ENCODE measurements around the gene SLC16A9.
"Not testable (repeated sequence)": the region's sequence is repeated elsewhere in the genome, so short reads cannot be mapped to it uniquely, and the experiment has no call there.

The SLC16A9 gene

GRCh38 chr10:59709395-59710125 lies at the start of gene SLC16A9:
TSS of gene SLC16A9 (minus strand) at chr10:59709850. CDS start at chr10:59684291, 25,559 bp downstream.
- DNase-seq (ENCODE audit: extremely low spot score, insufficient read length, low read depth) (peak; percentile 44), FAIRE-seq (no peak)

- no peak for FAIRE-seq
These were observed 48.3 kb upstream of the SLC16A9 start for GRCh38 chr10:59757966-59758365.

GRCh38 chr10:59754951-59755350 lies 45.3 kb upstream of the SLC16A9 start:
- FAIRE-seq (no peak), DNase-seq (ENCODE audit: extremely low spot score, insufficient read length, low read depth) (no peak)

More at GRCh38 chr10:59757966-59758365, 48.3 kb upstream of the SLC16A9 start:
- no peak for DNase-seq (ENCODE audit: extremely low spot score, insufficient read length, low read depth)

GRCh38 chr10:59753267-59753666 lies 43.6 kb upstream of the SLC16A9 start, which contains the start of gene MRLN:
TSS of gene MRLN (minus strand) at chr10:59753455.
- no peak for DNase-seq (ENCODE audit: extremely low spot score, insufficient read length, low read depth)

GRCh38 chr10:59752278-59752940 lies 42.8 kb upstream of the SLC16A9 start:
- no peak for FAIRE-seq

More at GRCh38 chr10:59753267-59753666, 43.6 kb upstream of the SLC16A9 start, which contains the start of gene MRLN:
- FAIRE-seq: no peak

GRCh38 chr10:59750155-59750945 lies 40.7 kb upstream of the SLC16A9 start:
- DNase-seq (ENCODE audit: extremely low spot score, insufficient read length, low read depth) (no peak), FAIRE-seq (no peak)

More at GRCh38 chr10:59752278-59752940, 42.8 kb upstream of the SLC16A9 start:
- no peak for DNase-seq (ENCODE audit: extremely low spot score, insufficient read length, low read depth)

- no peak for DNase-seq (ENCODE audit: extremely low spot score, insufficient read length, low read depth)
- FAIRE-seq: no peak
These were observed 39.2 kb upstream of the SLC16A9 start for GRCh38 chr10:59748834-59749233.

- DNase-seq (ENCODE audit: extremely low spot score, insufficient read length, low read depth) (no peak), FAIRE-seq (no peak)
These were observed 35.6 kb upstream of the SLC16A9 start for GRCh38 chr10:59745163-59745650.

- FAIRE-seq; DNase-seq (ENCODE audit: extremely low spot score, insufficient read length, low read depth): not testable (repeated sequence)
These were observed 35.1 kb upstream of the SLC16A9 start for GRCh38 chr10:59744762-59745161.

- not testable (repeated sequence) for FAIRE-seq; DNase-seq (ENCODE audit: extremely low spot score, insufficient read length, low read depth)
These were observed 34.5 kb upstream of the SLC16A9 start for GRCh38 chr10:59744156-59744555.

GRCh38 chr10:59741583-59741982 lies 31.9 kb upstream of the SLC16A9 start:
- no peak for FAIRE-seq
- DNase-seq (ENCODE audit: extremely low spot score, insufficient read length, low read depth): no peak

- DNase-seq (ENCODE audit: extremely low spot score, insufficient read length, low read depth) (no peak), FAIRE-seq (no peak)
These were observed 31.4 kb upstream of the SLC16A9 start for GRCh38 chr10:59741048-59741447.

GRCh38 chr10:59736749-59737148 lies 27.1 kb upstream of the SLC16A9 start:
- FAIRE-seq: no peak

GRCh38 chr10:59735296-59735695 lies 25.6 kb upstream of the SLC16A9 start:
- DNase-seq (ENCODE audit: extremely low spot score, insufficient read length, low read depth) (no peak), FAIRE-seq (no peak)

More at GRCh38 chr10:59736749-59737148, 27.1 kb upstream of the SLC16A9 start:
- DNase-seq (ENCODE audit: extremely low spot score, insufficient read length, low read depth): no peak

- FAIRE-seq (no peak), DNase-seq (ENCODE audit: extremely low spot score, insufficient read length, low read depth) (no peak)
These were observed 24.4 kb upstream of the SLC16A9 start for GRCh38 chr10:59734014-59734462.

- DNase-seq (ENCODE audit: extremely low spot score, insufficient read length, low read depth); FAIRE-seq: not testable (repeated sequence)
These were observed 23.8 kb upstream of the SLC16A9 start for GRCh38 chr10:59733321-59734013.

GRCh38 chr10:59732849-59733248 lies 23.2 kb upstream of the SLC16A9 start:
- not testable (repeated sequence) for FAIRE-seq; DNase-seq (ENCODE audit: extremely low spot score, insufficient read length, low read depth)

- not testable (repeated sequence) for FAIRE-seq
These were observed 19.5 kb upstream of the SLC16A9 start for GRCh38 chr10:59729167-59729566.

More at GRCh38 chr10:59729167-59729566, 19.5 kb upstream of the SLC16A9 start:
- not testable (repeated sequence) for DNase-seq (ENCODE audit: extremely low spot score, insufficient read length, low read depth)

All from GM18507 (cell line).